Renal cortex interstitium (tissue), 11 donors: ENCODE data around the gene CFDP1. TPM values are rescaled to one million over a fixed set of nuclear protein-coding genes. Genes with fewer than 3 reads are reported as not detected.

Source experiments
- DNase-seq, 11 donors: peaks; one replicate each; pipeline ENCODE4 v3.0.0-alpha.2; 2013; ENCODE audit warnings: low read depth in 9 of 11, low spot score in 4 of 11; ENCODE audit errors: extremely low read depth in 1 of 11
- polyA plus RNA-seq, 3 donors: library from polyadenylated mRNA; unstranded; fragments of 120-200 nt; gene quantifications; one replicate each; pipeline ENCODE4 v1.2.1, GENCODE V29; 2013; ENCODE audit not compliant: insufficient read length in 3 of 3

CFDP1 gene
- polyA plus RNA-seq, 3 donors = 156 to 197 (median 173) TPM

DNA sequence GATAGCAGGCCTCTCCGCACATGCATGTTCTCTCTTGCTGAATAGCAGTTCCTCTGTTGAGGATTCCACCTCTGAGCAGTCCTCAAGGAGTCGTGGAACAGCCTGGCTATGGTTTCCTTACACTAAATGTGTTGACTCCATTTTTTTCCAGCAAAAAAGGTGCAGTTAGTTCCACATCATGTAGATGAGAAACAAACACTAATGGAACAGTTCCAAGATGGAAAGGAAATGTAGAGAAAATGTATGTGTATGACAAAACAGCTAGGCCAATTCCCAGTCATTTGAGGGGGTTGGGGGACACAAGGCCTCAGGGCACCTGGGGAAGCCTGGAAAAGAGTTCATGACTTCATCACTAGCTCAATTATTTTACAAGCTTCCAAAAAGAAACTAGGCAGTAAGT lies 90.0 kb downstream of the CFDP1 start:
- no peak for DNase-seq

DNA sequence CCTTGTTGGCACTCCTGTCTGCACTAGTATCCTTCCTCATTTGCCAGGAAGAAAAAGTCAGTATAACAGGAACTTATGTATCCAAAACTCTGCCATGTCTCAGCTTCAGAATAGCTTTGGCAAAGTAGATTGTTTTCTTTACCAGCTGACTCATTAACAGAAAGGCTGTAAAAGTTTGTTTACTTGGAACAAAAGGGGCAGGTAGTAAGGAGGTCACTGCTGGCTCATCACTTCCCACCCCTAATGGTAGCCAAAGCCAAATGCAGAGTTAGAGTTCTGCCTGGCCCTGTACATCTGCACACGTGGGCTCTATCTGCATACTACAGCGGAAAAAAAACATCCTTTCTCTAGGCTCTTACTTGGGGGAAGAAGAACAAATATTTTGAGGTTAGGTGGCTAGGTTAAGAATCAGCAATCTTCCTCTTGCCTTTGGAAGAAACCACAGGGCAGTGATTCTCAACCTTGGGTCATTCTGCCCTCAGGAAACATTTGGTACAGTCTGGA lies 90.9 kb downstream of the CFDP1 start:
- DNase-seq = no peak

GRCh38 chr16:75341564-75342307 lies 91.6 kb downstream of the CFDP1 start:
- no peak for DNase-seq

DNA sequence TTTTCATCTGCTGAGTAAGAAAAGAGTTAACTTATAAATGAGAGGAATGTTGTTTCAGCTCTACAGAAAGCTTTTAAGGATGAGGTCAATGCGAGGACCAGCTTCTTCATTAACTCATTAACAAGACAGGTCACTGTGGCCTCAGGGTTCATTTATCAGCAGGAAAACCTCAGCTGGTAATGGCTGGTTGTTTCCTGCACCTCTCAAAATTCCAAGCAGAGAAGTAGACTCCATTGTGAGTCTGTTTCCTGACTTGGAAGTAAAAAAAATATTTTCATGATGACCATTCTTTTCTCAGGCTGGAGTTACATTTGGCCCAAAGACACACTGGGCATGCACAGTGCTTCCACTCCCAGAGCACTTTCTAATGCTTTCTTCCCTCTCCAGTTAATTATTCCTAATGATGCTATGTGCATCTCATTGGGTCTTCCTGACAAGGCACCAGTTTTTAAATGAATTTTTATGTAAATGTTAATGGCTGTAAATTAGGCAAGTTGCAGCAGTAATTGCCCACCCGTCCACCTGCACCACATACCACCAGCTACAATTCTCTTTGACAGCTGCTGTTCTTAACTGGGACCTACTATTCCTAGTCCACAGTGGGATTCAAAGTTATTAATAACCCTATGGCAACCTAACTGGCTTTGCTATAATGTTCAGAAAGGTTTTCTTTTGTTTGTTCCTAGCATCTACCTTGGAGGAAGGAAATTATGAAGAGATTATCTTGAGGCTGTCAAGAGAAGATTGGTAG lies 92.4 kb downstream of the CFDP1 start:
- DNase-seq = peak in 3 of 11 donors; percentile 23 to 58 (median 47)

GRCh38 chr16:75337430-75337829 lies 95.9 kb downstream of the CFDP1 start:
- DNase-seq = no peak

GRCh38 chr16:75336521-75336920 lies 96.8 kb downstream of the CFDP1 start:
- DNase-seq = no peak

GRCh38 chr16:75333721-75334163 lies 99.6 kb downstream of the CFDP1 start:
- no peak for DNase-seq

- no peak for DNase-seq
Measured at GRCh38 chr16:75329943-75330342, 103.4 kb downstream of the CFDP1 start.

DNA sequence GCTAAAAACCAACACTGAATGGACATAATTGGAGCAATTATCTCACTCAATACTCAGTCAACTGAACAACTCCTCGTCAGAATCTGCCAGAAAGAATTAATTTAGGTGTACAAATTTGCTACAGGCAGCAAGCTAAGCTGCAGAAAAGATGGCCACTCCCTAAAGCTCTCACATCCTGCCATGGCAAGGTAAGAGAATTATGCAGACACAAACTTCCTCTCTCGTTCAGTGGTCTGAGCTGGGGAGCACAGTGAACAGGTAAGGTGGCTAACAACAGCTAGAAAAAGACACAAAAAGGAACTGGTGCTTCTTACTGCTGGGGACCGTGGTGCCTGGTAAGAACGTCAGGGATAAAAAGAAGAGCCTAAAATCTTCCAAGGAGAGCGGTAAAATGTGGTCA lies 107.0 kb downstream of the CFDP1 start:
- DNase-seq = no peak

- DNase-seq = no peak
Measured at GRCh38 chr16:75323933-75324332, 109.4 kb downstream of the CFDP1 start.

GRCh38 chr16:75323198-75323597 lies 110.1 kb downstream of the CFDP1 start:
- no peak for DNase-seq

- no peak for DNase-seq
Measured at GRCh38 chr16:75322740-75323139, 110.6 kb downstream of the CFDP1 start.

GRCh38 chr16:75320435-75320834 lies 112.9 kb downstream of the CFDP1 start:
- DNase-seq = no peak

GRCh38 chr16:75319513-75320411 lies 113.5 kb downstream of the CFDP1 start:
- DNase-seq = no peak

DNA sequence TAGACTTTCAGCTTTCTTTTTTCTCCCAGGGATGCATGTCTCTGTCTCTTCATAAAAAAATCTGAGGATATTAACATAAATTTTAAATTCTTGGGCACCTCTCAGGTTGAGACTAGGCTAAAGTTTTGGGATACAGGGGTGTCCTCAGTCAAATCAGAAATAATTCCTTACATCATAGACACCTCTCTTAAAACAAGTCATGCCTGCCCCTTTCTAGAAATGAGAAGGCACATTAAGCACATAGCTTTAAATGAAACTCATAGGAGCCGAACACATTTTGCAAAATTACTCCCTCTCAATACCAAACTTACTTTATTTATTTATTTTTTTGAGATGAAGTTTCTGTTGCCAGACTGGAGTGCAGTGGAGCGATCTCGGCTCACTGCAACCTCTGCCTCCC lies 114.6 kb downstream of the CFDP1 start:
- no peak for DNase-seq

GRCh38 chr16:75317532-75317931 lies 115.8 kb downstream of the CFDP1 start:
- DNase-seq = no peak

GRCh38 chr16:75317101-75317522 lies 116.2 kb downstream of the CFDP1 start:
- peak in 5 of 11 donors; percentile 37 to 66 (median 47) for DNase-seq

DNA sequence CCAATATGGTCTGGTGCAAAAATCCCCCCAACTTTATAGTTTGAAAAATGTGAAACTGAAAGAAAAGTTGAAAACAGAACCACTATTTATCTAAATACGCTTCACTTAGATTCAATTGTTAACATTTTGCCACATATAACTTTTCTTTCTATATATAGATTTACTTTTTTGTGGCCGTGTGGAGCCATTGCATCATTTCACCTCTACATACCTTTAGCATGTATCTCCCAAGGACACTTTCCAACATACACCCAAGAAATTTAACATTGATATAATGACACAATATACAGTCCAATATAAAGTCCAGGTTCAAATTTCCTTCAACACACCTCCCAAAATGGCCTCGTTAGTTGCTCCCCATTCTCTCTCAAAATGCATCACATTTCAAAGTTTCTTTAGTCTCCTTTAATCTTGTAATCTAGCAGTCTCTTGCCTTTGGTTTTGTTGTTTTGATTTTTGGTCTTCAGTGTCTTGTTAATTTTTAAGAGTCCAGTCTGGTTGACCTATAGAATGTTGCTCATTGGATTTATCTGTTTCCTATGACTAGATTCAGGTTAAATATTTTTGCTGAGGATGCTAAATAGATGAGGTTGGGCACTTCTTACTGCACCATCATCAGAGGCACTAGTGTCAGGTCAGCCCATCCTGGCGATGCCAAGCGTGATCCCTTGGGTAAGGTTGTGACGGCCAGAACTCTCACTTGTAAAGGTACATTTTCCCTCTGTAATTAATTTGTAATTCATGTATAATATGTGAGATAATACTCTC lies 117.6 kb downstream of the CFDP1 start:
- DNase-seq = no peak

DNA sequence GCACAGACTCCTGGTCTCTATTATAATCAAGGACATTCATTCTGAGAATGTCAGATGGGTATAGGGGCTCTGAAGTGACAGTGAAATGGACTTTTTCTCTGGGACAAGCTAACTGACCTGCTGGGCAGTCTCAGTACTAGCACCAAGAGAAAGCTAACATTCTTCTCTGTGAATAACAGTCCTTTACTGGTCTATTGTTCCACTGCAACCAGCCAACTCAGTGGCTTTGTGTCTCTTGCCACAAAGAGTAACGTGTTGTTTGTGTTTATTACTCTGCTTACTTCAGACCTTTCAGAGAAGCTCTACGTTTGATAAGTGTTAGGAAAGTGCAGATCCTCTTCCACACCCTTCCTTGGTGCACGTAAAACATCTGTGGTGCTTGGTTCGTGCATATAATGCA lies 120.4 kb downstream of the CFDP1 start:
- DNase-seq = no peak
